ENCODE results near the gene PURB.

The PURB gene

GRCh38 chr7:44838751-44839150 is 46.6 kb downstream of the PURB start:
- no peak for TF ChIP-seq CTCF (conservative IDR thresholded peaks at IDR 0.05; ENCODE audit: low read length)
- DNase-seq (ENCODE audit: low read depth): no peak
- H3K4me3 ChIP-seq (ENCODE audit: low read length): no peak overlapping the region

DNA sequence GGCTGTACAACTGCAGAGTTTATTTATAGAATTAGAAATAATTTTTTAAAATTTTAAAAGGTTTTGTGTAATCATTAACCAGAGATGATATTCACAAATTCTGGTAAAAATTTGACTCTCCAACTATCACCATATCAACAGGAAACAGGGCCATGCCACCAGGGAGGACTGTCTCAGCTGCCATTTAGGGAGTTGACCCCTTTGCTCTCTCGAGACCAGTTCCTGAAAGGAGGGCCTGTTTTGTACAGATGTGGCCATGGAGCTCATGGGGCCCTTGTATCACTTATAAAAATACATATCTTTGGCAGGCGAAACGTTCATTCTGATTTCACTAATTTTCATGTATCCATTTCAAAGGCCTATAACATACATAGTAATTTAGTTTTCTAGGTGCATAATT is 57.8 kb downstream of the PURB start:
- no peak overlapping the region for H3K4me3 ChIP-seq (ENCODE audit: low read length)
- TF ChIP-seq CTCF (conservative IDR thresholded peaks at IDR 0.05; ENCODE audit: low read length): no peak
- DNase-seq (ENCODE audit: low read depth): no peak
